Right lobe of liver (tissue), 4 donors: ENCODE measurements around the gene NSUN4.
A peak's percentile ranks its signal among the peaks of the same experiment; 100 is the strongest.

Experiments used
- CTCF ChIP-seq, 4 donors: fragments of 200-600 bp in 3 of 4; fragments of 450-650 bp in 1 of 4; IDR thresholded peaks; one replicate each; pipeline versions ENCODE4 v1.5.1 to v1.8.0; 2016 to 2022; ENCODE audit warnings: antibody characterized with exemption in 4 of 4, mild to moderate bottlenecking in 2 of 4
- POLR2A ChIP-seq: fragments of 450-650 bp; IDR thresholded peaks from one replicate; pipeline ENCODE4 v1.6.1; 2017; ENCODE audit warnings: antibody characterized with exemption, mild to moderate bottlenecking
- donor health status: DM: no; HTN: no; CAD: no.
- donor health status: DM: no; HTN: no; CAD: no.
- donor health status: DM: no; HTN: yes; CAD: no.

DNA sequence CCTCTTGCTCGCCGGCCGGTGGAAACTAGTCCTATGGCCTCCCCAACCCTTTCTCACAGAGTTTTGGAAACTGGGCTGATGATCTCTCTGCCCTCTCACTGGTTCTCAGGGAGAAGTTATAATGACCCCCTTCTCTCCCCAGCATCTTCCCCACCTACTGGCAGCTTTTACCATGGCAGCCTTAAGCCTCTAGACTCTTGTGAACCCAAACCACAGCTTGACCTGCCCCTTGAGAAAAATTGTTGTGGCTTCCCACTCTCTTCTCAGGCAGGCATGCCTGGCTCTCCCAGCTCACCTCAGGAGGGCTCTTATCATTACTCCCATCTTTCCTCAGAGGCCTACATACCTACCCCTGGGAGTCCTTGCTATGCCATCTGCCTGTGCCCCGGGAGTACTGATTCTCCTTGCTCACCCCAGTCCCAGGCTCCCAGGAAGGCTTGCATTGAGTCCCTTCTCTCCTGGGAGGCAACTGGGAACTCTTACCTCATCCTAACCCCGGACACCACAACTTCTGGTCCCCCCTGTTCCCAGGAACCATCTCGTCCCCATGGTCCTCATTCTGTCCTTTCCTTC, 1.6 kb downstream of the NSUN4 start:
- TF ChIP-seq CTCF (IDR thresholded peaks at IDR 0.05) (peak in 1 of 4 donors; percentile 7), POLR2A (no peak)
